Inferior parietal cortex (tissue), 1 donor: ENCODE results near the gene UGT1A9.

Experiments used
- DNase-seq: peaks from one replicate; pipeline ENCODE4 v3.0.0-alpha.2; 2016; ENCODE audit errors: extremely low spot score

UGT1A9 gene

GRCh38 chr2:233817361-233817911 is 145.7 kb downstream of the UGT1A9 start:
- no peak for DNase-seq

GRCh38 chr2:233817995-233818638 is 146.4 kb downstream of the UGT1A9 start:
- DNase-seq = no peak

GRCh38 chr2:233818639-233819621 is 147.2 kb downstream of the UGT1A9 start:
- no peak for DNase-seq

- DNase-seq = no peak
Observed at GRCh38 chr2:233819884-233820773, 148.4 kb downstream of the UGT1A9 start.

- no peak for DNase-seq
Observed at GRCh38 chr2:233820774-233821105, 149.0 kb downstream of the UGT1A9 start.

GRCh38 chr2:233821196-233821595 is 149.5 kb downstream of the UGT1A9 start:
- DNase-seq = no peak

- DNase-seq = no peak
Observed at GRCh38 chr2:233821709-233822100, 150.0 kb downstream of the UGT1A9 start.

- DNase-seq = no peak
Observed at GRCh38 chr2:233822101-233822771, 150.5 kb downstream of the UGT1A9 start.
